ENCODE data around the gene RPS5. TPM values are rescaled to one million over a fixed set of nuclear protein-coding genes. Genes with fewer than 3 reads are reported as not detected.
A peak's percentile ranks its signal among the peaks of the same experiment; 100 is the strongest.
"Not testable (repeated sequence)": the region's sequence is repeated elsewhere in the genome, so short reads cannot be mapped to it uniquely, and the experiment has no call there.

Gene RPS5
- total and polyA plus RNA-seq, 4 donors, result 609 to 1,636 (median 1,064) TPM

DNA sequence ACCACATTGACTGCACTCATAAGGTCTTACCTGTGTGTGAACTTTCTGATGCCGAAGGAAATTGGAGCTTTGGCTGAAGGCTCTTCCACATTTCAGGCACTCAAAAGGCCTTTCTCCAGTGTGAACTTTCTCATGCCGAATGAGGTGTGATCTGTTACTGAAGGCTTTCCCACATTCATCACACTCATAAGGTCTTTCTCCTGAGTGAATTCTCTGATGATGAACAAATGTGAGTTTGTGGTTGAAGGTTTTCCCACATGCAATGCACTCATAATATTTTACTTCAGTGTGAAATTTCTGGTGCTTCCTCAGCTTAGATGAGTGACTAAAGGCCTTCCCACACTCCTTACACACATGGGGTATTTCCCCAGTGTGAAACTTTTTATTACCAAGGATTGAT lies 47.1 kb downstream of the RPS5 start:
- 95 to 98% methylated on average over 2 of the region's 2 CpGs for WGBS, 2 donors
- Histone ChIP-seq H3K9me3 (ENCODE audit: control insufficient read depth, low read length) (peaks cover 64% of the 10 kb centered on the region), H3K27ac (ENCODE audit: low read depth in 1 of 2, low read length in 2 of 2) (no peak overlapping the region), H3K4me3 (ENCODE audit: low read length in 2 of 2) (no peak overlapping the region), H3K27me3 (ENCODE audit: control insufficient read depth in 1 of 2, insufficient read depth in 2 of 2, low read length in 1 of 2) (no peaks in the 10 kb centered on the region), H3K4me1 (ENCODE audit: control insufficient read depth in 1 of 2, insufficient read depth in 2 of 2, low read length in 2 of 2) (no peaks in the 10 kb centered on the region), H3K36me3 (ENCODE audit: control insufficient read depth in 1 of 2, insufficient read depth in 2 of 2, low read length in 1 of 2) (peaks cover 14 to 26% of the 10 kb centered on the region in 2 donors)
- DNase-seq (no peak), ATAC-seq (ENCODE audit: low FRiP score) (no peak)
- intact Hi-C loops (cut with DNase I), result no loop called here

DNA sequence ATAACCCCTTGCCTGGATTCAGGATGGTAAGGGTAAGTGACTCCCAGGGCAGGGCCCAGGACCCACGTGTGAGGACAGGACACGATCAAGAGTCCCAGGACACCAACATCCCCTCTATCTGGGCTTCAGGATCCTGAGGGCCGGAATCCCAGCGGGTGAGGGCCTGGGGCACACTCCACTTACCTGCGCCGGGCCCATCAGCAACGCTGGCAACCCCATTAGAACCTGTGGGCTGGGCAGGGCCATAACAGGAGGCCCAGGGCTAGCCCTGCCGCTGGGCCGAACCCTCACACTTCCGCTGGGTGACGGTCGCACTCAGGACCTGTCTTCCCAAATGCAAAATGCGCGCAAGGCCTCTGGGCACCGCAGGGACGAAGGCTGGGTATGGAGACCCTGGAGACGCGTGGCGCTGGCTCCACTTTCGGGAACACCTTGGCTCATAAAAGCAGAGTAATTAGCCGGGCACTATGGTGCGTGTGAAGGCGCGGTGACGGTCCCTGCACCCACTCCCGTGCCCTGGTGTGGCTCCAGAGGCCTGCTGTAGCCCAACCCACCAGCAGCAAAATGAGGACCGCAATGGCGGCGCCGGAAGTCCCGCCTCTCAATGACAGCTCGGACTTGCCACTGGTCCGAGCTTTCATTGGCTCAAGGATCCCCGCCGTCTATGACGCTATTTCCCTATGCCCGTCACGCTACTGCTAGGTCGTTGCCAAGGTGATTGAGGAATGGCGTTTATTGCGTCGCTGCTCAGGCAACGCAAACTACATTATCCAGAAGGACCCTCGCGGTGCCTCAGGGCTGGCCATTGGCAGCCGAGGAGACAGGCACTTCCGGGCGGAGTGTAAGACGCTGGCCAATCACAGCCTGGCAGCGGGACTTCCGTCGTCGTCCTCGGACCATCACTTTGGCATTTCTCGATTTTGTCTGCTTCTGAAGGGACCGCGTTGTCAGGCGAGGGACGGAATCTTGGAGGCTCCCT lies 52.8 kb downstream of the RPS5 start, which contains the start of gene ZNF132:
ZNF132 (minus strand) TSS at position 578 of the 979 bp plus-strand sequence; CDS start at position 246, 332 bp downstream.
- H3K27me3 ChIP-seq (ENCODE audit: control insufficient read depth in 1 of 2, insufficient read depth in 2 of 2, low read length in 1 of 2), result no peaks in the 10 kb centered on the region
- peaks cover 10% of the 10 kb centered on the region in 2 donors for H3K36me3 ChIP-seq (ENCODE audit: control insufficient read depth in 1 of 2, insufficient read depth in 2 of 2, low read length in 1 of 2)
- 7 to 8% methylated on average over 59 of the region's 59 CpGs for WGBS, 2 donors
- peaks cover 20% of the 10 kb centered on the region for H3K9me3 ChIP-seq (ENCODE audit: control insufficient read depth, low read length)
- DNase-seq (peak; percentile 98), ATAC-seq (ENCODE audit: low FRiP score) (peak; percentile 98)
- peak within 1 kb of the TSS; percentile 39 to 50 for H3K4me3 ChIP-seq (ENCODE audit: low read length in 2 of 2)
- intact Hi-C loops (cut with DNase I), result loop anchor here in 1 of 2 donors (1.0 to 5.0 kb wide), 2 partner anchors 11 to 38 kb away; partner anchors contain the start of gene ZNF324B
- no peaks in the 10 kb centered on the region for H3K4me1 ChIP-seq (ENCODE audit: control insufficient read depth in 1 of 2, insufficient read depth in 2 of 2, low read length in 2 of 2)
- H3K27ac ChIP-seq (ENCODE audit: low read depth in 1 of 2, low read length in 2 of 2), result peak within 1 kb of the TSS in 1 of 2 donors; percentile 68

DNA sequence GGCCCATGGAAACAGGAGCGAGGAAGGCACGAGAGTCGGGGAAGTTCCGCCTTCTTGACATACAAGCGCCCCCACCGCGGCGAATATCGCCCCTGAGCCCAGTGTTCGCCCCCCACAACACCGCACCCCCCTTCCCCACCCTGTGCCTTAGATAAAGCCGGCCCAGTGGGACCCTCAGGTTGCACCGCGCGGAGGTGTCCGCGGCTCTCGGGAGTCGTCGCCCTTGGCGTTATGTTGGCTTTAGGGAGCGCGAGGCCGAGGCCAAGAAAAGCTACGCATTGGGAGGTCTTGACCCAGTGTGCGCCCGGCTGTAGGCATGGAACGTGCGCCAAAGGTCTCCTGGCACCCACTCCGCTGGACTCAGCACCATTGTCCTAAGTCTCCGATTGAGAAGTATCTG lies 53.5 kb downstream of the RPS5 start:
- H3K27ac ChIP-seq (ENCODE audit: low read depth in 1 of 2, low read length in 2 of 2), result no peak overlapping the region
- H3K9me3 ChIP-seq (ENCODE audit: control insufficient read depth, low read length), result peaks cover 16% of the 10 kb centered on the region
- no peaks in the 10 kb centered on the region for H3K27me3 ChIP-seq (ENCODE audit: control insufficient read depth in 1 of 2, insufficient read depth in 2 of 2, low read length in 1 of 2)
- H3K36me3 ChIP-seq (ENCODE audit: control insufficient read depth in 1 of 2, insufficient read depth in 2 of 2, low read length in 1 of 2), result peaks cover 5 to 7% of the 10 kb centered on the region in 2 donors
- intact Hi-C loops (cut with DNase I), result loop anchor here in 1 of 2 donors (1.0 to 5.0 kb wide), 2 partner anchors 11 to 38 kb away; partner anchors contain the start of gene ZNF324B
- 10 to 12% methylated on average over 31 of the region's 31 CpGs for WGBS, 2 donors
- DNase-seq (no peak), ATAC-seq (ENCODE audit: low FRiP score) (peak; percentile 28)
- peak overlapping the region; percentile 9 to 50 for H3K4me3 ChIP-seq (ENCODE audit: low read length in 2 of 2)
- no peaks in the 10 kb centered on the region for H3K4me1 ChIP-seq (ENCODE audit: control insufficient read depth in 1 of 2, insufficient read depth in 2 of 2, low read length in 2 of 2)

DNA sequence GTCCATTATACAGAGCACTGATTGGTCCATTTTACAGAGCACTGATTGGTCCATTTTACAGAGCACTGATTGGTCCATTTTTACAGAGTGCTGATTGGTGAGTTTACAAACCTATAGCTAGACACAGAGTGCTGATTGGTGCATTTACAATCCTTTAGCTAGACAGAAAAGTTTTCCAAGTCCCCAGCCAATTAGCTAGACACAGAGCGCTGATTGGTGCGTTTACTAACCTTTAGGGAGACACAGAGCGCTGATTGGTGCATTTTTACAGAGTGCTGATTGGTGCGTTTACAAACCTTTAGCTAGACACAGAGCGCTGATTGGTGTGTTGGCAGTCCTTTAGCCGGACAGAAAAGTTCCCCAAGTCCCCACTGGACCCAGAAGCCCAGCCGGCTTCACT lies 55.9 kb downstream of the RPS5 start:
- 84 to 86% methylated on average over 7 of the region's 7 CpGs for WGBS, 2 donors
- not testable (repeated sequence) for H3K36me3 ChIP-seq (ENCODE audit: control insufficient read depth in 1 of 2, insufficient read depth in 2 of 2, low read length in 1 of 2); H3K4me1 ChIP-seq (ENCODE audit: control insufficient read depth in 1 of 2, insufficient read depth in 2 of 2, low read length in 2 of 2); H3K4me3 ChIP-seq (ENCODE audit: low read length in 2 of 2); H3K27ac ChIP-seq (ENCODE audit: low read depth in 1 of 2, low read length in 2 of 2); DNase-seq; H3K9me3 ChIP-seq (ENCODE audit: control insufficient read depth, low read length); H3K27me3 ChIP-seq (ENCODE audit: control insufficient read depth in 1 of 2, insufficient read depth in 2 of 2, low read length in 1 of 2); ATAC-seq (ENCODE audit: low FRiP score)
- intact Hi-C loops (cut with DNase I), result loop anchor here in 1 of 2 donors (5.0 kb wide), 1 partner anchor 41 kb away; no protein-coding TSS in a partner anchor

Small RNA genes within 50 kb of the gene (microRNA-seq; reads per million reads assigned to microRNA genes)
- 0 reads per million in 2 donors for gene MIR4754

Other genes starting within 250 kb of the RPS5 start
- 10 to 100 TPM in 1 of 2 donors, 1 to 10 TPM in 1; 9.4 to 10.6 TPM for gene ZNF329, start 236.5 kb upstream of the RPS5 start, total RNA-seq
- gene ZNF329, start 236.5 kb upstream of the RPS5 start, polyA plus RNA-seq, result 1 to 10 TPM; 4.1 to 5.5 TPM
- 10 to 100 TPM; 25.5 to 26.0 TPM for gene ZNF274, start 204.2 kb upstream of the RPS5 start, total RNA-seq
- 10 to 100 TPM in 1 of 2 donors, 1 to 10 TPM in 1; 4.1 to 14.6 TPM for gene ZNF274, start 204.2 kb upstream of the RPS5 start, polyA plus RNA-seq
- gene ZNF544, start 158.4 kb upstream of the RPS5 start, total RNA-seq, result 10 to 100 TPM; 16.5 to 26.2 TPM
- 10 to 100 TPM; 11.2 to 15.4 TPM for gene ZNF544, start 158.4 kb upstream of the RPS5 start, polyA plus RNA-seq
- gene ZNF8, start 108.3 kb upstream of the RPS5 start, total RNA-seq, result 1 to 10 TPM; 5.9 to 7.8 TPM
- gene ZNF8, start 108.3 kb upstream of the RPS5 start, polyA plus RNA-seq, result 1 to 10 TPM in 1 of 2 donors, under 1 TPM in 1; 0.38 to 1.9 TPM
- 10 to 100 TPM; 33.6 to 34.3 TPM for gene ERVK3-1, start 81.9 kb upstream of the RPS5 start, total RNA-seq
- gene ERVK3-1, start 81.9 kb upstream of the RPS5 start, polyA plus RNA-seq, result 10 to 100 TPM; 26.4 to 48.1 TPM
- gene ZSCAN22, start 60.3 kb upstream of the RPS5 start, total RNA-seq, result 1 to 10 TPM; 2.2 to 3.1 TPM
- gene ZSCAN22, start 60.3 kb upstream of the RPS5 start, polyA plus RNA-seq, result under 1 TPM; 0.25 to 0.43 TPM
- 10 to 100 TPM in 1 of 2 donors, 1 to 10 TPM in 1; 9.7 to 11.3 TPM for gene A1BG, start 33.8 kb upstream of the RPS5 start, total RNA-seq
- 10 to 100 TPM; 21.5 to 81.6 TPM for gene A1BG, start 33.8 kb upstream of the RPS5 start, polyA plus RNA-seq
- under 1 TPM; 0.32 to 0.87 TPM for gene ZNF497, start 24.5 kb upstream of the RPS5 start, total RNA-seq
- gene ZNF497, start 24.5 kb upstream of the RPS5 start, polyA plus RNA-seq, result under 1 TPM in 1 of 2 donors, not detected in 1; 0.79 TPM
- 1 to 10 TPM in 1 of 2 donors, under 1 TPM in 1; 0.65 to 1.8 TPM for gene ZNF837, start 6.2 kb upstream of the RPS5 start, total RNA-seq
- gene ZNF837, start 6.2 kb upstream of the RPS5 start, polyA plus RNA-seq, result 1 to 10 TPM in 1 of 2 donors, under 1 TPM in 1; 0.75 to 1.2 TPM
- not detected for gene RNF225, start 8.4 kb downstream of the RPS5 start, total RNA-seq
- gene RNF225, start 8.4 kb downstream of the RPS5 start, polyA plus RNA-seq, result not detected
- gene ZNF584, start 21.4 kb downstream of the RPS5 start, total RNA-seq, result 10 to 100 TPM; 11.8 to 13.4 TPM
- gene ZNF584, start 21.4 kb downstream of the RPS5 start, polyA plus RNA-seq, result 10 to 100 TPM in 1 of 2 donors, under 1 TPM in 1; 0.75 to 10.3 TPM
- gene ZNF132, start 52.9 kb downstream of the RPS5 start, total RNA-seq, result 1 to 10 TPM; 4.5 to 5.4 TPM
- gene ZNF132, start 52.9 kb downstream of the RPS5 start, polyA plus RNA-seq, result 1 to 10 TPM in 1 of 2 donors, under 1 TPM in 1; 0.38 to 1.4 TPM
- 1 to 10 TPM; 4.6 to 5.7 TPM for gene ZNF324B, start 64.4 kb downstream of the RPS5 start, total RNA-seq
- gene ZNF324B, start 64.4 kb downstream of the RPS5 start, polyA plus RNA-seq, result 1 to 10 TPM; 1.5 to 2.3 TPM
- 10 to 100 TPM; 10.8 to 14.1 TPM for gene ZNF324, start 79.8 kb downstream of the RPS5 start, total RNA-seq
- 1 to 10 TPM; 2.3 to 4.6 TPM for gene ZNF324, start 79.8 kb downstream of the RPS5 start, polyA plus RNA-seq
- gene ZNF446, start 89.1 kb downstream of the RPS5 start, total RNA-seq, result 1 to 10 TPM; 6.4 to 9.9 TPM
- gene ZNF446, start 89.1 kb downstream of the RPS5 start, polyA plus RNA-seq, result 10 to 100 TPM; 10.4 to 26.1 TPM
- 1 to 10 TPM; 8.1 to 9.8 TPM for gene SLC27A5, start 124.7 kb downstream of the RPS5 start, total RNA-seq
- 10 to 100 TPM; 12.5 to 24.6 TPM for gene SLC27A5, start 124.7 kb downstream of the RPS5 start, polyA plus RNA-seq
- gene ZBTB45, start 132.5 kb downstream of the RPS5 start, total RNA-seq, result 10 to 100 TPM; 12.2 to 15.6 TPM
- 1 to 10 TPM; 3.0 to 8.1 TPM for gene ZBTB45, start 132.5 kb downstream of the RPS5 start, polyA plus RNA-seq
- gene TRIM28, start 156.8 kb downstream of the RPS5 start, total RNA-seq, result 100 to 1,000 TPM; 167 to 179 TPM
- 100 to 1,000 TPM in 1 of 2 donors, 10 to 100 TPM in 1; 76.5 to 210 TPM for gene TRIM28, start 156.8 kb downstream of the RPS5 start, polyA plus RNA-seq
- 10 to 100 TPM; 94.9 to 99.8 TPM for gene CHMP2A, start 167.8 kb downstream of the RPS5 start, total RNA-seq
- gene CHMP2A, start 167.8 kb downstream of the RPS5 start, polyA plus RNA-seq, result 100 to 1,000 TPM; 186 to 208 TPM
- 10 to 100 TPM; 47.5 to 57.7 TPM for gene UBE2M, start 171.3 kb downstream of the RPS5 start, total RNA-seq
- gene UBE2M, start 171.3 kb downstream of the RPS5 start, polyA plus RNA-seq, result 10 to 100 TPM; 47.1 to 51.2 TPM
- gene MZF1, start 186.1 kb downstream of the RPS5 start, total RNA-seq, result 10 to 100 TPM; 17.7 to 31.9 TPM
- gene MZF1, start 186.1 kb downstream of the RPS5 start, polyA plus RNA-seq, result 10 to 100 TPM in 1 of 2 donors, 1 to 10 TPM in 1; 6.3 to 81.5 TPM